Mesendoderm (in vitro differentiated cells): ENCODE measurements around the gene RUBCNL.

Source experiments
- DNase-seq: peaks from one replicate; pipeline ENCODE4 v3.0.0; 2013
- H2AK5ac ChIP-seq: 2 replicates; pipeline ENCODE4 v1.6.1; 2013; ENCODE audit warnings: low read length, inconsistent platforms
- H2BK120ac ChIP-seq: 2 replicates; pipeline ENCODE4 v1.6.1; 2013; ENCODE audit warnings: low read depth, mild to moderate bottlenecking, low read length, moderate library complexity, mixed read lengths
- H2BK15ac ChIP-seq: replicated peaks from 2 replicates; pipeline ENCODE4 v1.6.1; 2013; ENCODE audit warnings: low read depth, mild to moderate bottlenecking, moderate library complexity
- H2BK5ac ChIP-seq: 2 replicates; pipeline ENCODE4 v1.6.1; 2013; ENCODE audit warnings: low read length, inconsistent platforms
- H3K18ac ChIP-seq: 2 replicates; pipeline ENCODE4 v1.6.1; 2013; ENCODE audit warnings: mild to moderate bottlenecking, low read length, mixed read lengths
- H3K23ac ChIP-seq: one replicate; pipeline ENCODE4 v1.6.1; 2013; ENCODE audit warnings: low read length
- H3K27ac ChIP-seq: 2 replicates; pipeline ENCODE4 v1.5.1; 2013; ENCODE audit warnings: low read depth, mild to moderate bottlenecking, inconsistent platforms, low read length, moderate library complexity
- H3K27me3 ChIP-seq: 2 replicates; pipeline ENCODE4 v1.6.1; 2013; ENCODE audit warnings: low read length, control low read depth, mild to moderate bottlenecking, inconsistent platforms; ENCODE audit not compliant: insufficient read depth, poor library complexity
- H3K36me3 ChIP-seq: 2 replicates; pipeline ENCODE4 v1.6.1; 2013; ENCODE audit warnings: low read length, inconsistent platforms; ENCODE audit not compliant: control insufficient read depth, insufficient read depth
- H3K4ac ChIP-seq: one replicate; pipeline ENCODE4 v1.6.1; 2013; ENCODE audit warnings: low read depth, mild to moderate bottlenecking, low read length, moderate library complexity
- H3K4me1 ChIP-seq: 2 replicates; pipeline ENCODE4 v1.6.1; 2013; ENCODE audit warnings: low read depth, low read length, inconsistent platforms; ENCODE audit not compliant: control insufficient read depth
- H3K4me2 ChIP-seq: 2 replicates; pipeline ENCODE4 v1.6.1; 2013; ENCODE audit warnings: low read length
- H3K4me3 ChIP-seq: 2 replicates; pipeline ENCODE4 v1.5.1; 2013; ENCODE audit warnings: mild to moderate bottlenecking, low read length
- H3K56ac ChIP-seq: one replicate; pipeline ENCODE4 v1.6.1; 2013; ENCODE audit warnings: low read length
- H3K79me1 ChIP-seq: 2 replicates; pipeline ENCODE4 v1.6.1; 2013; ENCODE audit warnings: low read length, inconsistent platforms
- H3K79me2 ChIP-seq: 2 replicates; pipeline ENCODE4 v1.6.1; 2013; ENCODE audit warnings: mild to moderate bottlenecking, low read length; ENCODE audit not compliant: control insufficient read depth, insufficient read depth
- H3K9ac ChIP-seq: 2 replicates; pipeline ENCODE4 v1.6.1; 2013; ENCODE audit warnings: low read length, inconsistent platforms
- H4K5ac ChIP-seq: one replicate; pipeline ENCODE4 v1.6.1; 2013; ENCODE audit warnings: low read length
- H4K8ac ChIP-seq: one replicate; pipeline ENCODE4 v1.6.1; 2013; ENCODE audit warnings: low read depth, mild to moderate bottlenecking, control low read depth, low read length, moderate library complexity
- WGBS: extraction: QIAGEN DNeasy Blood & Tissue Kit; methylation state at CpG from one replicate; pipeline ENCODE4 v1.1.7; 2013; ENCODE audit warnings: low lambda C conversion rate, missing lambda C conversion rate; ENCODE audit not compliant: insufficient coverage; ENCODE audit errors: extremely low coverage; 5-methylcytosine and 5-hydroxymethylcytosine counted together

Gene RUBCNL

DNA sequence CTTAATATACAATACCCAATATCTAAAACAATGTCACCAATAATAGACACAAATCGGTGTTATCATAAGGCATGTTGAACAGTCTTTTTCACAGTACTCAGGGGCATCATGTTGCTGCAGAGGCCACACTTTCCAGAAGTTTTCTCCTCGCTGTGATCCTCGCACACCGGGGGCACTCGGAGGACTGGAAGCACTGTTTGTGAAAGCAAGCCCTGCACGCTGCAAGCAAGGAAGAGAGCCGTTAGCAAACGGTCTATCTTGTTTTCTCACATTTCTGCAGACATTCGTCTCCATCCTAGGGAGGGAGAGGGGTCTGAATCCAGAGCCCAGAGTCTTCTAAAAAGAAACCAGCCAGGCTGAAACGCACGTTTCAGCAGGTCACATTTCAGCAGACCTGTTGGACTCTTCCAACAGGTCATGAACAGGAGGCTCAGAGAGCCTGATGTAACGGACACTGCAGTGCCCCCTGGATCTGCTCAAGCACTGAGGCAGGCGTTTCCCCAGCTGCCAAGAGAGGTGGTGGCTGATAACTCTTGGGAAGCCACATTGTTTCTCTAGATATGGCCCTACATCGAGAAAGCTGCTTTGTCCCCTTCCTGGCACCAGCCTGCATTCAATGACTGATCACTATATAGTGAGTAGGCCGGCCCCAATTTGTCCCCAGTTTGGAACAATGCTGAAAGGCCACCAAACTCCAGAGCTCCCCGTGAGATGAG is 43.6 kb downstream of the RUBCNL start:
- Histone ChIP-seq H2BK15ac (no peak overlapping the region), H3K4me2 (no peak overlapping the region), H3K4me1 (no peaks in the 10 kb centered on the region), H3K4ac (no peak overlapping the region), H2BK5ac (no peak overlapping the region), H3K56ac (no peak overlapping the region), H3K79me2 (no peaks in the 10 kb centered on the region), H4K8ac (no peak overlapping the region), H4K5ac (no peak overlapping the region), H3K18ac (no peak overlapping the region), H3K27me3 (no peaks in the 10 kb centered on the region), H3K36me3 (no peaks in the 10 kb centered on the region), H3K27ac (no peak overlapping the region), H3K79me1 (no peaks in the 10 kb centered on the region), H2AK5ac (no peak overlapping the region), H3K9ac (no peak overlapping the region), H3K4me3 (no peak overlapping the region), H2BK120ac (no peak overlapping the region), H3K23ac (no peak overlapping the region)
- no CpG with 5 or more reads among the region's 16 CpGs for WGBS
- DNase-seq, result no peak

DNA sequence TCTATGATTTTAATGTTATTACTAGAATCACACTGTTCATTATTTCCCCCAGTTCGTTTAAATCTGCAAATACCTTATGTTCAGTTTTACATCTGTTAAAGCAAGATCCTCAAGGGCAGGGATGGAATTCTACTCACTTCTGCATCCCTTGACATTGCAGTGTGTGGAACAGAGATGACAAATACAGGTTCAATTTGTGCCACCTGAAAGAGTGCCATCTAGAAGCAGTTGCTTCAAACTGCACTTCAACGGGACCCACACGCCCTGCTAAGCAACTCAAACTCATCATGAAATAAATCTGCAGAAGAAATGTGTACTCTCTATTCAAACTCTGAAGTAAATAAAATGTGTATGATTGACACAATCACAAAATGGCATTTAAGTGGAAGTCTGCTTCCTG is 44.5 kb downstream of the RUBCNL start:
- H3K56ac ChIP-seq, result no peak overlapping the region
- no peak overlapping the region for H3K27ac ChIP-seq
- H3K79me1 ChIP-seq, result no peaks in the 10 kb centered on the region
- H3K4ac ChIP-seq, result no peak overlapping the region
- no peak overlapping the region for H4K5ac ChIP-seq
- H3K4me1 ChIP-seq, result no peaks in the 10 kb centered on the region
- no peak overlapping the region for H3K18ac ChIP-seq
- no peak for DNase-seq
- no peak overlapping the region for H2BK15ac ChIP-seq
- no peaks in the 10 kb centered on the region for H3K36me3 ChIP-seq
- H4K8ac ChIP-seq, result no peak overlapping the region
- H3K79me2 ChIP-seq, result no peaks in the 10 kb centered on the region
- H3K4me3 ChIP-seq, result no peak overlapping the region
- H3K9ac ChIP-seq, result no peak overlapping the region
- no CpG with 5 or more reads among the region's 3 CpGs for WGBS
- no peak overlapping the region for H2BK5ac ChIP-seq
- no peak overlapping the region for H3K23ac ChIP-seq
- H3K4me2 ChIP-seq, result no peak overlapping the region
- no peaks in the 10 kb centered on the region for H3K27me3 ChIP-seq
- no peak overlapping the region for H2AK5ac ChIP-seq
- H2BK120ac ChIP-seq, result no peak overlapping the region

DNA sequence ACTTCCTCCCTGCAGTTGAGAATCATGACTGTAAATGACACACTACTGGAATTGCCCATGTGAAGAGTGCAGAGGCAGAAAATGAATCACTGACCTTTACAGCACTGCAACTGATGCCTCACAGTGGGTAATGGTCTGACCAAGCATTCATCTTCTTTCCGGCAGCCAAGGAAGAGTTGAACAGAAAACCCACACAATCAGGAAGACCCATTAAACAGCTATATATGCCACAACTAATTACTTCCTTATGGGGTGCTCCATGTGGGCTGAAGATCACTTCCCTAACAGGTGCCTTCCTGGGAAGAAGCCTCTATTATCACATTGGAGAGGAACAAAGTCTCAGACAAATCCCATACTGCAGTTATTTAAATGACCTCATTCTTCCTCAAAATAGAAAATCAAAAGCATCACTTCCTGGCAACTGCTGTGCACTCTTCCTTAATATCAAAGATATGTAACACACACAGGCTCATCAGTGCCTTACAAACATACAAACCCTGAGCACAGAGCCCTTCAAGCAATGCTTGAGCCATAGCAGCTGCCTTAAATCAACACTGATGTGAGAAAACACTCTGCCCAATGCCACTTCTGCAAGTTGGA is 45.8 kb downstream of the RUBCNL start:
- Histone ChIP-seq H2BK15ac (no peak overlapping the region), H3K36me3 (no peaks in the 10 kb centered on the region), H3K4me1 (no peaks in the 10 kb centered on the region), H3K27ac (no peak overlapping the region), H2AK5ac (no peak overlapping the region), H3K56ac (no peak overlapping the region), H3K18ac (no peak overlapping the region), H2BK120ac (no peak overlapping the region), H3K4me3 (no peak overlapping the region), H4K8ac (no peak overlapping the region), H3K27me3 (no peaks in the 10 kb centered on the region), H3K4me2 (no peak overlapping the region), H3K4ac (no peak overlapping the region), H3K9ac (no peak overlapping the region), H3K23ac (no peak overlapping the region), H4K5ac (no peak overlapping the region), H3K79me1 (no peaks in the 10 kb centered on the region), H3K79me2 (no peaks in the 10 kb centered on the region), H2BK5ac (no peak overlapping the region)
- no peak for DNase-seq
- WGBS, result no CpG with 5 or more reads among the region's 1 CpG

DNA sequence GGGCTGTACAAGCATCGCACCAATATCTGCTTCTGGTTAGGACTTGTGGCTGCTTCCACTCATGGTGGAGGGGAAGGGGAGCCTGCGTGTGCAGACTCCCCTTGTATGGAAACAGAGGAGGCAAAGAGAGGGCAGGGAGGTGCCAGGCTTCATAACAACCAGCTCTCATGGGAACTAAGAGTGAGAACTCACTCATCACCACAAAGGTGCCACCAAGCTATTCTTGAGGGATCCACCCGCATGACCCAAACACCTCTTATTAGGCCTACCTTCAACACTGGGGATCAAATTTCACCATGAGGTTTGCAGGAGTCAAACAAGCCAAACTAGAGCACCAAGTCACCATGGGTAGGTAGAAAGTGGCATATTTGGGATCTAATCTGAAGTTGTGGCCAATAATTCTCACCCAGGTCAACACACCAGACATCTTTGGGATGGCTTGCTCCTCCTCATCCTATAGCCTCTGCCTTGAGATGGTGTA is 46.4 kb downstream of the RUBCNL start:
- Histone ChIP-seq H4K5ac (no peak overlapping the region), H3K4me3 (no peak overlapping the region)
- WGBS, result no CpG with 5 or more reads among the region's 3 CpGs

DNA sequence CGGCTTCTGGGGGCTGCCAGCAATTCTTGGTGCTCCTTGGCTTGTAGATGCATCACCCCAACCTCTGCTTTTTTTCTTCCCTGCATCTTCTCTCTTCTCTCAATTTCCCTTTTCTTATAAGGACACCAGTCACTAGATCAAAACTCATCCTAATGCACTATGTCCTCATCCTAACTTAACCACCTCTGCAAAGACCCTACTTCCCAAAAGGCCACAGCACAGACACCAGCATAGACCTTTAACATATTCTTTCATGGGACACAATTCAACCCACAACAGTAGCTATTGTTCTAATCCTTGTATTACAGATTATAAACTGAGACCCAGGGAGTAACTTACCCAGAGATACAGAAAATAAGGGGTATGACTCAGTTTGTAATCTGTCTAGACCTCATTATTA is 47.0 kb downstream of the RUBCNL start:
- Histone ChIP-seq H3K4me3 (no peak overlapping the region), H3K27me3 (no peaks in the 10 kb centered on the region), H3K36me3 (no peaks in the 10 kb centered on the region), H3K79me2 (no peaks in the 10 kb centered on the region), H2BK15ac (no peak overlapping the region), H3K79me1 (no peaks in the 10 kb centered on the region), H3K4me1 (no peaks in the 10 kb centered on the region), H3K4me2 (no peak overlapping the region), H2BK120ac (no peak overlapping the region), H3K4ac (no peak overlapping the region), H3K18ac (no peak overlapping the region), H4K5ac (no peak overlapping the region), H2BK5ac (no peak overlapping the region), H3K23ac (no peak overlapping the region), H3K56ac (no peak overlapping the region), H2AK5ac (no peak overlapping the region), H3K27ac (no peak overlapping the region), H3K9ac (no peak overlapping the region), H4K8ac (no peak overlapping the region)
- DNase-seq, result no peak
- no CpG with 5 or more reads among the region's 1 CpG for WGBS

More for the DNA sequence above, 46.4 kb downstream of the RUBCNL start:
- H3K36me3 ChIP-seq, result no peaks in the 10 kb centered on the region
- H2BK120ac ChIP-seq, result no peak overlapping the region
- no peak overlapping the region for H2BK15ac ChIP-seq
- no peak overlapping the region for H3K27ac ChIP-seq
- H3K18ac ChIP-seq, result no peak overlapping the region
- DNase-seq, result no peak
- H3K27me3 ChIP-seq, result no peaks in the 10 kb centered on the region
- H4K8ac ChIP-seq, result no peak overlapping the region
- no peak overlapping the region for H3K4me2 ChIP-seq
- no peak overlapping the region for H3K23ac ChIP-seq
- no peak overlapping the region for H3K9ac ChIP-seq
- no peak overlapping the region for H2BK5ac ChIP-seq
- no peaks in the 10 kb centered on the region for H3K79me1 ChIP-seq
- no peaks in the 10 kb centered on the region for H3K79me2 ChIP-seq
- no peaks in the 10 kb centered on the region for H3K4me1 ChIP-seq
- no peak overlapping the region for H2AK5ac ChIP-seq
- no peak overlapping the region for H3K56ac ChIP-seq
- no peak overlapping the region for H3K4ac ChIP-seq
